GM13976 (cell line): Measurements from ENCODE around the gene CR1.
A peak's percentile ranks its signal among the peaks of the same experiment; 100 is the strongest.

Experiments
- DNase-seq: peaks from one replicate; pipeline ENCODE4 v3.0.0; 2012; ENCODE audit warnings: low spot score
- in situ Hi-C: fragments of 300-500 bp; cut with MboI; formaldehyde crosslinking; loops from one replicate; pipeline ENCODE4 v1.12.0; 2022; ENCODE audit warnings: low sequenced_read_pairs, mixed read lengths, inconsistent platforms; ENCODE audit not compliant: unreplicated experiment
- TF ChIP-seq, protein P1 (sequence below): IDR thresholded peaks from 2 replicates; pipeline ENCODE4 v1.5.1; 2012; ENCODE audit warnings: borderline replicate concordance, mild to moderate bottlenecking; ENCODE audit not compliant: insufficient read depth; ENCODE audit errors: extremely low read depth, missing control alignments, control extremely low read depth

Gene CR1

DNA sequence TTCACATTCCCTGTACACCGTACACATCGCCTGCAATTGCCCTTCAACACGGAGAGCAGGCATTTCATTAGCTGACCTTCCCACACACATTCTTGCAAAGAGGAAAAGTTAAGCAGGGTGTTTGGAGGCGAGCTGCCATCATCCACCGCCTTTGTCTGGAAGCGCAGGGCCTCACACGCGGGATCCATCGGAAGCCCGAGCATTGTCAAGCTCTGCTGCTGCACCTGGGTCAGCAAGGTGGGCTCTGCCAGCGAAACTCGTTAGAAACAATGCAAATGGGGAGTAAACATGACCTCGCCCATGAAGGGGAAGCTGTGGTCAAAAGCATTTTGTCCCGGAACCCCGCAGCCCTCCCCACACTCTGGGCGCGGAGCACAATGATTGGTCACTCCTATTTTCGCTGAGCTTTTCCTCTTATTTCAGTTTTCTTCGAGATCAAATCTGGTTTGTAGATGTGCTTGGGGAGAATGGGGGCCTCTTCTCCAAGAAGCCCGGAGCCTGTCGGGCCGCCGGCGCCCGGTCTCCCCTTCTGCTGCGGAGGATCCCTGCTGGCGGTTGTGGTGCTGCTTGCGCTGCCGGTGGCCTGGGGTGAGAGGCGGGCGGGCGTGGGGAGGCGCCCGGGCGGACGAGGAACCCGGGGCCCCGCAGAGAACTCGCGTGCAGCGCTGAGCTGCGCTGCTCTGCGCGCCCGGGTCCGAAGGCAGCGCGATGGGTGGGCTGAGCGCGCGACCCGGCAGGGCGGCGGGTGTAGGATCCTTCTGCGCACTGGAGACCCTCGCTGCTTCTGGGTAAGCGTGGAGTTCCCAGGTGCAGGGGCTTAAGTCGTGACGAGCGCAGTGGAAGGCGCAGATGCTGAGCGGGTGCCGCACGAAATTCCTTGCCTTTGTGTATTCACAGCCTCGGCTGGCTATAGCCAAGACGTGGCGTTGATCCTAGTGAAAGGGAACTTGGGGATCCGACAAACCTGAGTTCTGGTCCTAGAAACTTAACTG, at the start of gene CR1:
Gene CR1, plus strand, starts transcription at position 357 of the 992 bp plus-strand sequence. Its CDS starts 111 bp downstream, at position 468.
- DNase-seq: peak; percentile 58
- in situ Hi-C loops: loop anchor here (5.0 to 25.0 kb wide), 2 partner anchors 89 to 409 kb away; partner anchors contain the start of gene C4BPB
- TF ChIP-seq, protein P1, sequence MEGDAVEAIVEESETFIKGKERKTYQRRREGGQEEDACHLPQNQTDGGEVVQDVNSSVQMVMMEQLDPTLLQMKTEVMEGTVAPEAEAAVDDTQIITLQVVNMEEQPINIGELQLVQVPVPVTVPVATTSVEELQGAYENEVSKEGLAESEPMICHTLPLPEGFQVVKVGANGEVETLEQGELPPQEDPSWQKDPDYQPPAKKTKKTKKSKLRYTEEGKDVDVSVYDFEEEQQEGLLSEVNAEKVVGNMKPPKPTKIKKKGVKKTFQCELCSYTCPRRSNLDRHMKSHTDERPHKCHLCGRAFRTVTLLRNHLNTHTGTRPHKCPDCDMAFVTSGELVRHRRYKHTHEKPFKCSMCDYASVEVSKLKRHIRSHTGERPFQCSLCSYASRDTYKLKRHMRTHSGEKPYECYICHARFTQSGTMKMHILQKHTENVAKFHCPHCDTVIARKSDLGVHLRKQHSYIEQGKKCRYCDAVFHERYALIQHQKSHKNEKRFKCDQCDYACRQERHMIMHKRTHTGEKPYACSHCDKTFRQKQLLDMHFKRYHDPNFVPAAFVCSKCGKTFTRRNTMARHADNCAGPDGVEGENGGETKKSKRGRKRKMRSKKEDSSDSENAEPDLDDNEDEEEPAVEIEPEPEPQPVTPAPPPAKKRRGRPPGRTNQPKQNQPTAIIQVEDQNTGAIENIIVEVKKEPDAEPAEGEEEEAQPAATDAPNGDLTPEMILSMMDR: no peak

DNA sequence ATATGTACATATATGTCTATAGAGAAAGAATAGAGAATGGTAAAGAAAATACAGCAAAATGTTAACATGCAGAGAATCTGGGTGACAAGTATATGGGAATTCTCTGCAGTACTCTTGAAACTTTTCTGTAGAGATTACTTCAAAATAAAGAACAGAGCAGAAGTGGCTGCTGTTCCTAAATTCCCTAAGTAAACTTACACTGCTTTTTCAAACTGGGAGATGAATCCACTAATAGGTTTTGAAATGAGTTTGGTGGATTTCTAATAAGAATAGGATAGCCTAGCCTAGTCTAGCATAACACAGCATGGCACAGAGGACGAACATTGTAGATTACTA, 42.3 kb upstream of the CR1 start:
- in situ Hi-C loops: no loop called here
- TF ChIP-seq, protein P1: no peak
- DNase-seq: no peak

GRCh38 chr1:207454046-207454964, 41.7 kb upstream of the CR1 start, which contains the start of gene CR2:
Gene CR2, plus strand, starts transcription at chr1:207454328. Its CDS starts 91 bp downstream, at chr1:207454419.
- in situ Hi-C loops: no loop called here
- DNase-seq: peak; percentile 84
- TF ChIP-seq, protein P1: peak; percentile 51

DNA sequence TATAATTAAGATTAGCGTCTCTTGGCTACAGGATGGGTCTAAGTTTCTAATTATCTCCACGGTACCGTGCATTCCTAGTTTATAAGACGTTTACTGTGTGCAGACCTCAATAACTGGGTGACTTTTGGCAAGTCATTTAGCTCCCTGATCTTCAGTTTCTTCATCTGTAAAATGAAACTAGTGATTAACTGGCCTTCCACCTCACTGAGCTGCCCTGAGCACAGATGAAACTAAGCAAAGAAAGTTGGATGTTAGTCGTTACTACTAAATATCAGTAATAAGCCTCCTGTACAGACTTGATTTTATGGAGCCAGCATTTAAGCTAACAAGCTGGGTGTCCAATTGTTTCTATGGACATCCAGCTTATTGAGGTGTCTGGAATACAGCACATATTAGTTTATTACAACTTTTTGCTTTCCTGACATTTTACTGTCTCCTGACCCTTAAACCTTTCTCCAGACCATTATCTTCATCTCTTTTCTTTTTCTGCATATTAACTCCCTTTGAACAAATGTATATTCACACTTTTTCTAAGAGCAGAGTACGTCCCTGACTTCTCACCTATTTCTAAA, 40.7 kb upstream of the CR1 start:
- TF ChIP-seq, protein P1: no peak
- in situ Hi-C loops: no loop called here
- no peak for DNase-seq

- DNase-seq: no peak
- TF ChIP-seq, protein P1: no peak
- in situ Hi-C loops: no loop called here
Measured at GRCh38 chr1:207458414-207458813, 37.5 kb upstream of the CR1 start.

GRCh38 chr1:207459008-207459407, 36.9 kb upstream of the CR1 start:
- TF ChIP-seq, protein P1: no peak
- no peak for DNase-seq
- in situ Hi-C loops: no loop called here
